SU-DHL-6 (cell line): ENCODE results near the gene APBA2.

Source experiments
- H2AFZ ChIP-seq: fragments of 200-600 bp; sonication (generic); 2 replicates; pipeline ENCODE4 v1.6.1; 2014; ENCODE audit warnings: low read depth, mild to moderate bottlenecking, moderate library complexity, mixed read lengths, antibody characterized with exemption, low read length; ENCODE audit not compliant: severe bottlenecking
- H3F3A ChIP-seq: fragments of 200-600 bp; shearing (Covaris generic); 2 replicates; pipeline ENCODE4 v1.6.0; 2016; ENCODE audit warnings: antibody characterized with exemption, mild to moderate bottlenecking; ENCODE audit not compliant: insufficient read depth
- H3K27ac ChIP-seq: fragments of 200-600 bp; sonication (generic); 2 replicates; pipeline ENCODE4 v1.5.1; 2016; ENCODE audit warnings: low read depth, mild to moderate bottlenecking, low read length, moderate library complexity, mixed read lengths
- H3K27me3 ChIP-seq: fragments of 200-600 bp; sonication (generic), shearing (Covaris generic); 2 replicates; pipeline ENCODE4 v1.6.0; 2014; ENCODE audit warnings: mild to moderate bottlenecking, low read length
- H3K36me3 ChIP-seq: fragments of 200-600 bp; sonication (generic); 2 replicates; pipeline ENCODE4 v1.6.1; 2014; ENCODE audit warnings: mild to moderate bottlenecking, low read length, mixed read lengths
- H3K4me2 ChIP-seq: fragments of 300-600, 200-600 bp; shearing (Covaris generic), sonication (generic); 2 replicates; pipeline ENCODE4 v1.6.0; 2014; ENCODE audit warnings: low read length, low read depth, mild to moderate bottlenecking; ENCODE audit not compliant: poor library complexity, severe bottlenecking
- H3K4me3 ChIP-seq: fragments of 200-600 bp; sonication (generic); 2 replicates; pipeline ENCODE4 v1.5.1; 2014; ENCODE audit warnings: antibody characterized with exemption, low read length, mild to moderate bottlenecking, mixed read lengths; ENCODE audit not compliant: insufficient read depth, poor library complexity, severe bottlenecking
- H3K79me2 ChIP-seq: fragments of 200-600 bp; sonication (generic); 2 replicates; pipeline ENCODE4 v1.6.1; 2014; ENCODE audit warnings: mild to moderate bottlenecking, low read length, moderate library complexity; ENCODE audit not compliant: insufficient read depth
- H3K9ac ChIP-seq: fragments of 200-600 bp; sonication (generic); 2 replicates; pipeline ENCODE4 v1.7.0; 2014; ENCODE audit warnings: mild to moderate bottlenecking, low read length
- H3K9me2 ChIP-seq: fragments of 200-600 bp; sonication (generic); replicated peaks from 2 replicates; pipeline ENCODE4 v1.6.1; 2014; ENCODE audit warnings: low read length; ENCODE audit not compliant: insufficient read depth
- H3K9me3 ChIP-seq: fragments of 200-600 bp; sonication (generic); 2 replicates; pipeline ENCODE4 v1.6.1; 2014; ENCODE audit warnings: low read length, mixed read lengths; ENCODE audit not compliant: insufficient read depth
- H4K20me1 ChIP-seq: fragments of 200-600 bp; sonication (generic); 2 replicates; pipeline ENCODE4 v1.6.1; 2014; ENCODE audit warnings: low read depth, mild to moderate bottlenecking, antibody characterized with exemption, low read length, moderate library complexity, mixed read lengths
- EZH2phosphoT487 ChIP-seq: fragments of 200-600 bp; sonication (generic), shearing (Covaris generic); conservative IDR thresholded peaks from 2 replicates; pipeline ENCODE4 v1.6.1; 2018; ENCODE audit warnings: mild to moderate bottlenecking, antibody characterized with exemption, low read length, moderate library complexity, mixed read lengths
- TF ChIP-seq, protein P1 (sequence below): fragments of 200-600 bp; sonication (generic); IDR thresholded peaks from one replicate; pipeline ENCODE4 v1.5.1; 2017; ENCODE audit warnings: antibody characterized with exemption, mild to moderate bottlenecking, low read length, moderate library complexity; ENCODE audit not compliant: insufficient read depth, poor library complexity, severe bottlenecking

Gene APBA2

DNA sequence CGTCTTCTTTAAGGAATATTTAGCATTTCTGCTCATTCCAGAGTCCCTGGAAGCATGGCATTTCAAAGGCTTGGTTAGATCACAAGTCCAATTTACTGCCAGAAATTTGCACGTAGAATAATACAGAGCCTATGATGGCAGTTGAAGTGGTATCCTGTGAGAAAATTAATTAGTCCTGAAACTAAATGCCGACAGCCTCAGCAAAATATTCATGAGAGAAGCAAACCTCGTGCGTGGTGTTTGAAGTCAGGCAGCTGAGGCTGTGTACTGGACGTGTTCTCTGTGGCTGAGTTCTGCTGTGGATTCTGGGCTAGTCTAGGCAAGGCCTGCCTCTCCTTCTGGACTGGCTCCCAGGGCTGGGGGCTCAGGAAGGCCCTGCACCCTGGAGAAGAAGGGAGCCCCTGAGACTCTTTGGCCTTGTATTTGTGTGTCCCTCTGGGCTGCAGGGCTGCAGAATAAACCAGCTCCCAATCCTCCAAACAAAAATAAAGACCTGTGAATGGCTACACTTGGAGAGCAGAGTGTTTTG lies 106.6 kb downstream of the APBA2 start:
- Histone ChIP-seq H3K27me3 (no peaks in the 10 kb centered on the region), H3K9me2 (no peaks in the 10 kb centered on the region), H3K4me2 (no peak overlapping the region), H2AFZ (no peak overlapping the region), H3F3A (no peaks in the 10 kb centered on the region), H3K9me3 (no peaks in the 10 kb centered on the region), H3K79me2 (no peaks in the 10 kb centered on the region), H3K27ac (no peak overlapping the region), H3K4me3 (no peak overlapping the region), H4K20me1 (no peaks in the 10 kb centered on the region), H3K36me3 (no peaks in the 10 kb centered on the region), H3K9ac (no peak overlapping the region)
- no peak for TF ChIP-seq EZH2phosphoT487
- TF ChIP-seq, protein P1, sequence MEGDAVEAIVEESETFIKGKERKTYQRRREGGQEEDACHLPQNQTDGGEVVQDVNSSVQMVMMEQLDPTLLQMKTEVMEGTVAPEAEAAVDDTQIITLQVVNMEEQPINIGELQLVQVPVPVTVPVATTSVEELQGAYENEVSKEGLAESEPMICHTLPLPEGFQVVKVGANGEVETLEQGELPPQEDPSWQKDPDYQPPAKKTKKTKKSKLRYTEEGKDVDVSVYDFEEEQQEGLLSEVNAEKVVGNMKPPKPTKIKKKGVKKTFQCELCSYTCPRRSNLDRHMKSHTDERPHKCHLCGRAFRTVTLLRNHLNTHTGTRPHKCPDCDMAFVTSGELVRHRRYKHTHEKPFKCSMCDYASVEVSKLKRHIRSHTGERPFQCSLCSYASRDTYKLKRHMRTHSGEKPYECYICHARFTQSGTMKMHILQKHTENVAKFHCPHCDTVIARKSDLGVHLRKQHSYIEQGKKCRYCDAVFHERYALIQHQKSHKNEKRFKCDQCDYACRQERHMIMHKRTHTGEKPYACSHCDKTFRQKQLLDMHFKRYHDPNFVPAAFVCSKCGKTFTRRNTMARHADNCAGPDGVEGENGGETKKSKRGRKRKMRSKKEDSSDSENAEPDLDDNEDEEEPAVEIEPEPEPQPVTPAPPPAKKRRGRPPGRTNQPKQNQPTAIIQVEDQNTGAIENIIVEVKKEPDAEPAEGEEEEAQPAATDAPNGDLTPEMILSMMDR = no peak

DNA sequence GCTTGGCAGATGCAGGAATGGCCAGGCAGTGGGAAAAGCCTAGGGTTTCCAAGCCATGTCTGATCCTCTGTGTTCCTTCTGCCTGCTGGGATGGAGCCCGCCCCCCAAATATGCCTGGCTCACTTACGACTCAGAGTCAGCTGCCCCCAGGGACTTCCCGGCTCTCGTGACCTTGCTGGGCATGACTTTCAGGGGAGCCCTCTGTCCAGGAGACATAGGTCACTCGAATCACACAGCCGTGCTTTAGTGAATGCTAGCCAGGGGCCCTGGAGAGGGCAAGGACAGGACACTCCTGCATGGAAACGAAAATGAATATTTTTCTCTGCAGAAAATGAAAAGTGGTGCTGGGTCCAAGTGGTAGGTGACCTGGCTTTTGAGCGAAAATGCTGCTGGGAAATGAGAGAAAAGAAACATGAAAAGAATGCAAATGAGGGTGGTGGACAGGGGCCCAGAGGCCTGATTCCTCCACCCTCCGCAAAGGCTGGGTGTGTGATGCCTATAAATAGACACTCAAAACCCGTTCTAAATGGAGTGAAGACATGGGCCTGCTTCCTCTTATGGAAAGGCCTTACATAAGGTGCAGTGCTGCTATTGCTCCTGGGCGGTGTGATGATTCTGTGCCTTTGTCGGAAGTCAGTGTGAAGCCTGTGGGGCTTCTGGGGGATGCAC lies 107.4 kb downstream of the APBA2 start:
- Histone ChIP-seq H3K9me2 (no peaks in the 10 kb centered on the region), H3K36me3 (no peaks in the 10 kb centered on the region), H3F3A (no peaks in the 10 kb centered on the region), H3K4me3 (no peak overlapping the region), H3K9ac (no peak overlapping the region), H4K20me1 (no peaks in the 10 kb centered on the region), H3K79me2 (no peaks in the 10 kb centered on the region), H3K4me2 (no peak overlapping the region), H3K27me3 (no peaks in the 10 kb centered on the region), H3K27ac (no peak overlapping the region), H2AFZ (no peak overlapping the region), H3K9me3 (no peaks in the 10 kb centered on the region)
- TF ChIP-seq, protein P1 = no peak
- no peak for TF ChIP-seq EZH2phosphoT487

DNA sequence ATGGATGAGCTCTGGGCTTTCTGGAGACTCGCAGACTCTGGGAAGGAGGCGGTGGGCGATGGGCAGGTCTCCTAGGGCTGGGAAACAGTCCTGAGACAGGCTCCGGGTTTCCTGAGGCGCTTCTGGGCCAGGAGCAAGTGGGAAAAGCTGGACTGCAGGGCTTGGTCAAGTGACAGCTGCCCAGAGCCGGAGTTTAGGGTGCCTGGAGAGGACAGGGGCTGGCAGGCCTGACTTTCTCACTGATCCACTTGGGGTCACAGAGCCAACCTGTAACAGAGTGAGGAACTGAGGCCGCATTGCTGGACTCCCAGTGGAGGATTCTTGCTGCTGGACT lies 107.9 kb downstream of the APBA2 start:
- Histone ChIP-seq H3K4me2 (no peak overlapping the region), H3K27me3 (no peaks in the 10 kb centered on the region)

DNA sequence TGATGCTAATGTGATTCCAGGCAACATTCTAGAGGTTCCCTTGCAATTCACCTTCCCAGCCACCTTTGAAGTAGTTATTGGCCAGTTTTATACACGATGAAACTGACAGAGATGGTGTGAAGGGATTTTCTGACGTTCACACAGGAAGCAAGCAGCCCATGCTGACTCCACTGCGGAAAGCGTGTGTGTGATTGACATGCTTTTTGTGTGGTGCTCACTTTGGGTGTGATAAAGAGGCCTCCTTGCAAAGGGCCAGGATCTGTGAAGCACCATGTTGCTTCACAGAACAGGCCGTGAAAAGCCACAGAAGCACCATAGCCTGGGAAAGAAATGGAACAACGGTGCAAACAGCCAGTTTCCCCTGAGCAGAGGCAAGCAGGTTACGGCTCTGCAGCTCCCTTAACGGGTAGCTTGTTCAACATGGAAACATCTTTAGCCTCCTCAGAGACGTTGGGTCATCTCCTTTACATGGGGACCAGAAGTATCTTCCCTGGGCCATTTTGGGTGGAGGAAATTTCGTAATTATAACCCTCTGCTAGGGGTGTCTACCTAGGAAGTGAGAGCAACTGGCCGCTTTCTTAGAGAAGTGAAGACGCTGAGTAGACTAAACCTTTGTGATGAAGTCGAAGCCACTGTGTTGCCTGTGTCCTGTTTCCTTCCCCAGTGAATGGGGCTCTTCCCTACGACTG lies 108.5 kb downstream of the APBA2 start:
- Histone ChIP-seq H3K4me3 (no peak overlapping the region), H3K9ac (no peak overlapping the region), H2AFZ (no peak overlapping the region), H3K9me3 (no peaks in the 10 kb centered on the region), H3K4me2 (no peak overlapping the region), H4K20me1 (no peaks in the 10 kb centered on the region), H3K79me2 (no peaks in the 10 kb centered on the region), H3K36me3 (no peaks in the 10 kb centered on the region), H3K27me3 (no peaks in the 10 kb centered on the region), H3K9me2 (no peaks in the 10 kb centered on the region), H3K27ac (no peak overlapping the region), H3F3A (no peaks in the 10 kb centered on the region)
- TF ChIP-seq EZH2phosphoT487 = no peak
- TF ChIP-seq, protein P1 = no peak

More for the DNA sequence above, 107.9 kb downstream of the APBA2 start:
- no peaks in the 10 kb centered on the region for H3K9me3 ChIP-seq
- no peaks in the 10 kb centered on the region for H3K79me2 ChIP-seq
- H3K4me3 ChIP-seq = no peak overlapping the region
- no peaks in the 10 kb centered on the region for H3K9me2 ChIP-seq
- no peak overlapping the region for H3K9ac ChIP-seq
- no peak overlapping the region for H3K27ac ChIP-seq
- H3K36me3 ChIP-seq = no peaks in the 10 kb centered on the region
- no peak for TF ChIP-seq EZH2phosphoT487
- H2AFZ ChIP-seq = no peak overlapping the region
- H3F3A ChIP-seq = no peaks in the 10 kb centered on the region
- H4K20me1 ChIP-seq = no peaks in the 10 kb centered on the region
